Ishikawa (cell line): ENCODE results near the gene WFIKKN1.

Source experiments
- CEBPB ChIP-seq: IDR thresholded peaks from 2 replicates; pipeline ENCODE4 v1.6.1; 2012
- EP300 ChIP-seq: IDR thresholded peaks from 2 replicates; pipeline ENCODE4 v1.6.1; 2012; ENCODE audit warnings: borderline replicate concordance
- MAX ChIP-seq: IDR thresholded peaks from 2 replicates; pipeline ENCODE4 v1.6.1; 2012
- NFIC ChIP-seq: IDR thresholded peaks from 2 replicates; pipeline ENCODE4 v1.6.1; 2012
- TEAD4 ChIP-seq: IDR thresholded peaks from 2 replicates; pipeline ENCODE4 v1.6.1; 2012
- YY1 ChIP-seq: IDR thresholded peaks from 2 replicates; pipeline ENCODE4 v1.6.1; 2012; ENCODE audit warnings: low read depth
- ZBTB7A ChIP-seq: IDR thresholded peaks from 2 replicates; pipeline ENCODE4 v1.6.1; 2012; ENCODE audit warnings: low read depth

GRCh38 chr16:652454-653305 lies 21.9 kb downstream of the WFIKKN1 start:
- TF ChIP-seq EP300 (no peak), NFIC (no peak), MAX (no peak), CEBPB (no peak), YY1 (no peak), ZBTB7A (no peak), TEAD4 (no peak)
